ENCODE results near the gene CELA2A.

GRCh38 chr1:15460708-15461095, 4.2 kb downstream of the CELA2A start:
- TF ChIP-seq POLR2AphosphoS5 (IDR thresholded peaks at IDR 0.05; ENCODE audit: insufficient read depth, low read depth, low read length), result no peak
- no peak for TF ChIP-seq CTCF (IDR thresholded peaks at IDR 0.05; ENCODE audit: extremely low read depth in 1 of 2, insufficient read depth in 1 of 2, low read depth in 1 of 2, low read length in 2 of 2)
- TF ChIP-seq POLR2A (IDR thresholded peaks at IDR 0.05; ENCODE audit: low read depth, low read length), result no peak
- no peak for TF ChIP-seq MYC (IDR thresholded peaks at IDR 0.05; ENCODE audit: low read depth, low read length)
- no peak for TF ChIP-seq EZH2 (IDR thresholded peaks at IDR 0.05; ENCODE audit: borderline replicate concordance, low read depth, low read length, severe bottlenecking)
- no peak for TF ChIP-seq MAX (IDR thresholded peaks at IDR 0.05; ENCODE audit: insufficient read depth, insufficient read length)
- no peak for TF ChIP-seq FOS (IDR thresholded peaks at IDR 0.05; ENCODE audit: borderline replicate concordance, insufficient read depth, low read length)
- no peak for TF ChIP-seq GATA2 (IDR thresholded peaks at IDR 0.05; ENCODE audit: insufficient read depth, insufficient read length, low read depth, low read length)
- no peak for TF ChIP-seq JUN (IDR thresholded peaks at IDR 0.05; ENCODE audit: borderline replicate concordance, insufficient read depth, insufficient read length, low read depth)

All from endothelial cell of umbilical vein (primary cell).